ENCODE measurements around the gene KCTD15.
A peak's percentile ranks its signal among the peaks of the same experiment; 100 is the strongest.

Gene KCTD15

DNA sequence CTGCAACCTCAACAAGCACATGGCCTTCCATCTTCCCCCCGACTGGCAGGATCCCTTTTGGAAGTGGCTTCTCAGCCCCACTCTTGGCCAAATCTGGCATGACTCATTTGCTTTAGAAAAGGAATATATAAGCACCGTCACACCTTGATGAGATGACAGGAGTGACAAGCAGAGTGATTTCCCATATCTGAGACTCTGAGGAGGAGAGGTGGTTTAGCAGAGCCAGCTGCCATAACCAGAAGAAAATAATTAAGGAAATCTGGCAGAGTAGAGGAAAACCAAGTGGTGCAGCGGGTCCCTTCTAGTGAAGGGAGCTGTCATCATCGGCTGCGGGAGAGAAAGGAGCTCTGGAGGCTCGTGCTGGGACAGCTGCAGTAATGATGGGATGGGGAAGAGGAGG, 27.5 kb upstream of the KCTD15 start:
- DNase-seq (ENCODE audit: low read depth, low spot score) = no peak
- no peak overlapping the region for H3K4me3 ChIP-seq (ENCODE audit: low read length)

GRCh38 chr19:33770107-33770506, 26.6 kb upstream of the KCTD15 start:
- DNase-seq (ENCODE audit: low read depth, low spot score) = no peak
- H3K4me3 ChIP-seq (ENCODE audit: low read length) = no peak overlapping the region

- no peak for DNase-seq (ENCODE audit: low read depth, low spot score)
These were observed 25.1 kb upstream of the KCTD15 start for GRCh38 chr19:33771384-33772101.

GRCh38 chr19:33772102-33772857, 24.4 kb upstream of the KCTD15 start:
- no peak overlapping the region for H3K4me3 ChIP-seq (ENCODE audit: low read length)
- DNase-seq (ENCODE audit: low read depth, low spot score) = no peak

More at GRCh38 chr19:33771384-33772101, 25.1 kb upstream of the KCTD15 start:
- no peak overlapping the region for H3K4me3 ChIP-seq (ENCODE audit: low read length)

DNA sequence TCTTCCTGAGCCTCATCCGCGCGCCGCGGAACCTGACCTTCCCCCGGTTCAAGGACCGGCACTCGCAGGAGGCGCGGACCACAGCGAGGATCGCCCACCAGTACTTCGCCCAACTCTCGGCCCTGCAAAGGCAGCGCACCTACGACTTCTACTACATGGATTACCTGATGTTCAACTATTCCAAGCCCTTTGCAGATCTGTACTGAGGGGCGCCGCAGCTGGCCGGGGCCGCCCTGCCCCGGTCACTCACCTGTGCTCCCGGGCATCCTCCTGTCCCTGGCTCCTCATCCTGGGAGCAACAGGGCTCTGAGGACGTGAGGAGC, 23.9 kb upstream of the KCTD15 start:
- H3K4me3 ChIP-seq (ENCODE audit: low read length) = no peak overlapping the region
- DNase-seq (ENCODE audit: low read depth, low spot score) = no peak

DNA sequence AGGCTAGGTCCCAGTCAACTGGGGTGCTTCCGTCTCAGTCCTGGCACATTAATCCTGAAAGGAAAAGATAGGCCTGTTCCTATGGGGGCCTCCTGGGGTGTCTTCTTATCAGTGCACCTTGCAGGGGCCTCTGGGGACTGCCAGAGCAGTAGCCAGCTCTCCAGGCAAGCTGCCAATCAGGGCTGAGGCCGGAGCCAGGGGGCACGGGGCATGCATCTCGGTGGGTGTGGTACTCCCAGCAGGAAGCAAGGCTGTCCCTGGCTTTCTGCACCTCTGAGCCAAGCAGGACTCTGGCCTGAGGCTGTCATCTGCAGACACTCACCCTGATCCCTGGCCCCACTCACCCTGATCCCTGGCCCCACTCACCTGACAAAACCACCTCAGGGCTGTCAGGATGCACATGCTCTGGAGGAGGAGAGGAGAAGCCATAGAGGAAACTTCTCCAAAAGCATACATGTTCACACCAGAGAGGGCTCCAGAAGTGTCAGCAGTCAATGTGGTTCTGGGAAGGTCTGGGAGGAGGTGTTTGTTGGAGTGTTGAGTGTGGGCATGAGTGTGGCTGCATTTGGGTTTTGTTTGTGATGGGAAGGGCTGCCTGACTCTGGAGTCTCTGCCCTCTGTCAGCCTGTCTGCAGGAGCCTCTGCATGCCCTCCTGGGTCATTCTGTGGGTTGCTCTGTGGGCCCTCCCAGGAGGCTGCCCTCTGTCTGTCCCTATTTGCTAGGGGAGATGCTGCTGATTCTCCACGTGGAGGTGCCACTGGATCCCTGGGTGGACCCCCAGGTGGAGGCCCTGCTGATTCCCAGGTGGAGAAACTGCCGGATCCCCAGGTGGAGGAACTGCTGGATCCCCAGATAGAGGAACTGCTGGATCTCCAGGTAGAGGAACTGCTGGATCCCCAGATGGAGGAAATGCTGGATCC, 22.7 kb upstream of the KCTD15 start:
- DNase-seq (ENCODE audit: low read depth, low spot score) = no peak
- no peak overlapping the region for H3K4me3 ChIP-seq (ENCODE audit: low read length)

DNA sequence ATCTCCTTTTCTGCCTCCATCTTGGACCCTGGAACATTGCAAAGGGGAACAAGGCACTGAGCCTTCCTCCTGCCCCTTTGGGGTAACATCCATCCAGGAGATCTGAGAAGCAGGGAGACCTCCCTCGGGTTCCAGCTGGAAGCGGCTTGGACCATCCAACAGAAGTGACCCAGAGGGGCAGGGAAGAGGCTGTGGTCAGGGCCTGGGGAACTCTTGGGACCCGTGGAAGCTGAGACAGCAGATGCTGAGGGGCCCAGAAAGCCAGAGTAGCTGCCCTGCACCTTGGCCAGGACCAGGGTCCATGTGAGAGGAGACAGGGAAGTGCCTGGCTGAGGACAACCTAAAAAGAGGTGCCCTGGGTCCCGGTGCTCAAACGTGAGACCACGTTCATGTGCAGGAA, 21.9 kb upstream of the KCTD15 start:
- H3K4me3 ChIP-seq (ENCODE audit: low read length) = no peak overlapping the region
- DNase-seq (ENCODE audit: low read depth, low spot score) = no peak

GRCh38 chr19:33775731-33776487, 20.8 kb upstream of the KCTD15 start:
- H3K4me3 ChIP-seq (ENCODE audit: low read length) = no peak overlapping the region
- no peak for DNase-seq (ENCODE audit: low read depth, low spot score)

DNA sequence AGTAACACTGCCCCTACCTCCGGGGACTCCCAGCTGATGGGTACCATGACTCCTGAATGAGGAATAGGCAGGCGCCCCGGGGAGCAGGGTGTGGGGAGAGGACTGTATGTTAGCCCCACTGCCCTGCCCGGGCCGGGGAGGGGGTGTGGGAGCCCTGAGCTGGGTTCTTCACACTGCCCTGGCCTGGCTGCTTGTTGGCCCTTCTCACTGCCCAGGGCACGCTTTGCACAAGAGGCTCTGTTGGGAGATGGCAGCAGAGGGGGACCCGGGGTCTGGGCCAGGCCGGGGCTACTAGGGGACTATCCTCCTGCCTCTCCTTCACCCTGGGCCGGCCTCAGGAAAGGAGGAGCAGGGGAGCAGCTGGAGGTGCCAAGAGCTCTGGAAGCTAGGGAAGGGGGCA, 19.3 kb upstream of the KCTD15 start:
- no peak overlapping the region for H3K4me3 ChIP-seq (ENCODE audit: low read length)
- no peak for DNase-seq (ENCODE audit: low read depth, low spot score)

DNA sequence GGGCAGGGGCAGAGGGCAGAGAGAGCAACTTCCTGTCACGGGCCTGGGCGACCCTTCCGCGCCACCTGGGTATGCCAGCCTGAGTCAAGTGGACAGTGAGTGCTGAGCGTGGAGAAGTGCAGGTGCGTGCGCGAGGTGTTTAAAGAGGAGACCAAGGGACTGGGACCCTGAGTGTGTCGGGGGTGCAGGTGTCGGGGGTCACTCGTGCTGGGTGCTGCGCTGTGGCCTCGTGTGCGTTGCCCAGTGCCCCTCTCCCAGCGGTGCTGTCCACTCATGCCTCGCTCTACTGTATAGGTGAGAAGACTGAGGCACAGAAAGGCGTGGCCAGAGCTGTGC, 18.9 kb upstream of the KCTD15 start:
- H3K4me3 ChIP-seq (ENCODE audit: low read length) = no peak overlapping the region
- DNase-seq (ENCODE audit: low read depth, low spot score) = no peak

DNA sequence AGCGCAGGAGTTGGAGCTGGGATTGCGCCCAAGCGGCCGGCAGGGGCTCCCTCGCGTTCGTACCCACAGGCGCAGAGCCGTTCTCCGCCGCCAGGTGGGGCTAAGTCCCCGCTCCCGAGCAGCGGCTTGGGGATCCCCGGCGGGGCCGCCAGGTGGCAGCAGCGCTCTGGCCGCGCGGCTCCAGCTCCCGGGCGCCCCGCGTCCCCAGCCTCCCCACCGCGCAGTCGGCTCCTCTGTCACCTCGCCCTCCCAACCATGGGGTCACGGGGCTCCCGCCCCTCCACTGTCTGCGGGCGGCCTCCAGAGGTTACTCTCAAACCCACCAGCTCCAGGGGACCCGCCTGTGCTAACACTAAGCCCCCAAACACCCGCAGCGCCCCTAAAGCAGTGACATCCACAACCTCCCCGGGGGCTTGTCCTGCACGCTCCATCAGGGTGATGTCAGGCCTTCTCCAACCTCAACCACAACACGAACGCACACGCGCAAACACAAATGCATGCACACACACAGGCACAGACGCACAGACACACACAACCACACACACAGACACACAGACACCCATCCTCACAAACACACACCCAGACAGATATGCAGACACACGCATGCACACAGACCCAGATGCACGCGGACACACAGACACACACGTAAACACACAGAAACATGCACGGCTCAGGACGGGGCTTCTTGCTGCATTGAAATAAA, 18.4 kb upstream of the KCTD15 start:
- DNase-seq (ENCODE audit: low read depth, low spot score) = peak; percentile 60

GRCh38 chr19:33779849-33780248, 16.8 kb upstream of the KCTD15 start:
- DNase-seq (ENCODE audit: low read depth, low spot score) = no peak
- no peak overlapping the region for H3K4me3 ChIP-seq (ENCODE audit: low read length)

More for the DNA sequence above, 18.4 kb upstream of the KCTD15 start:
- peak overlapping the region; percentile 16 for H3K4me3 ChIP-seq (ENCODE audit: low read length)

DNA sequence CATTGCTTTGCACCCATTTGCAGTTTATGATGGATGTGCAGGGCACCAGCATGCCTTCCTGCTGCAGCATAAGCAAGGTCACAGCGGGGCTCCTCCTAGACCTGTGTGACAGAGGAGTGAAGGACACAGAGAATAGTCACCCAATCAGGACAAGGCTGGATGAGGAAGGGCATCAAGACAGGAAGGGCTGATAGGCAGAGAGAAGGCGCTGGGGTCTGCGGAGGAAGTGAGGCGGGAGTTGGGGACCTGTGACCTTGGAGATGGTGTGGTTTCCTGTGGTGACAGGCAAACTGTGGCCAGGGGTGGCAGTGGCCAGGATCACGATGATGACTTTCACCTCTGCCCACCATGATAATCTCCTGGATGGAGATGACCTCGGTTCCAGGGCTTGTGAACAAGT, 16.4 kb upstream of the KCTD15 start:
- no peak for DNase-seq (ENCODE audit: low read depth, low spot score)
- H3K4me3 ChIP-seq (ENCODE audit: low read length) = no peak overlapping the region

DNA sequence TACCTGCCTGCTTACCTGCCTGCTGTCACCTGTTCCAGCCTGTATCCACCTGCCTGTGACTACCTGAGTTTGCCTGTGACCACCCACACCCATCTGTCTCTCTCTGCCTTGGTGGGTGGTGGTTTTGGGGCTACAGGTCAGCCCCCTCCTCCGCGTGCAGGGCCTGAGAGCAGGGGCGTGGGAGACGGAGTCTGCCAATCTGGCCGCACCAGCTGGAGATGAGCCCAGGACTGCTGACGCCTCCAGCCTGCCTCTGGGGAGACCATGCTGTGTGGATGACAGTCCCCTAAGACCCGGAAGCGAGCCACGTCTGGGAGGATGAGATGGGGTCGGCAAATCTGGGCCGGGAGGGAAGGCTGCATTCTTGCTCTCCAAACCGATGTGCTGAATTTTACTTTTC, 15.9 kb upstream of the KCTD15 start:
- H3K4me3 ChIP-seq (ENCODE audit: low read length) = no peak overlapping the region
- DNase-seq (ENCODE audit: low read depth, low spot score) = no peak

GRCh38 chr19:33781415-33781935, 15.2 kb upstream of the KCTD15 start:
- no peak for DNase-seq (ENCODE audit: low read depth, low spot score)

DNA sequence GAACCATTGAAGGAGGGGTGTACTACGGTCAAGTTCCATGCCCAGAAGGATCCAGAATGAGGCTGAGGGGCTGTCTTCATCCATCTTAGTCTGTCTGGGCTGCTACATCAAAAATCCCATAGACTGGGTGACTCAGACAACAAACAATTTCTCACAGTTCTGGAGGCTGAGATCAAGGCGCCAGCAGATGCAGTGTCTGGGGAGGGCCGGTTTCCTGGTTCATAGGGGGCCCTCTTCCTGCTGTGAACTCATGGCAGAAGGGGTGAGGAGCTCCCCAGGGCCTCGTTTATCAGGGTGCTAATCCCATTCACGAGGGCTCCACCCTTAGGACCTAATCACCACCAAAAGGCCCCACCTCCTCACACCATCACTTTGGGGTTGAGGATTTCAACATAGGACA, 14.7 kb upstream of the KCTD15 start:
- no peak overlapping the region for H3K4me3 ChIP-seq (ENCODE audit: low read length)
- DNase-seq (ENCODE audit: low read depth, low spot score) = no peak

More at GRCh38 chr19:33781415-33781935, 15.2 kb upstream of the KCTD15 start:
- no peak overlapping the region for H3K4me3 ChIP-seq (ENCODE audit: low read length)

DNA sequence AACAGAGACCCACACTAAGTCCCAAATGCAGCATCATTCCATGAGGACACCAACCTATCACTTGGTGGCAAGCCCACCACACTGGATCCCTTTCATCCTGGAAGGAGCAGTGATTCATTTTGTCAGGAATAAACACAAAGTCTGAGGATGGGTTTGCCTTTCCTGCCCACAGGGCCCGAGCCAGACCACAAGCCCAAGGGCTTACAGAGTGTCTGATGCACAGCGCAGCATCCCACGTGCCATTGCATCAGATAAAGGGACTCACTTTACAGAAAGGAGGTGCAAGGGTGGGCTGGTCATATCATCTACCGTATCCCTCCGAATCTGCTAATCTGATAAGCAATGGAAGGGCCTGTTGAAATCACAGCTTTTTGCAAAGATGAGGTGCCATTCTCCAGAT, 12.2 kb upstream of the KCTD15 start:
- no peak overlapping the region for H3K4me3 ChIP-seq (ENCODE audit: low read length)
- no peak for DNase-seq (ENCODE audit: low read depth, low spot score)

- no peak overlapping the region for H3K4me3 ChIP-seq (ENCODE audit: low read length)
- no peak for DNase-seq (ENCODE audit: low read depth, low spot score)
These were observed 10.9 kb upstream of the KCTD15 start for GRCh38 chr19:33785795-33786194.
